Skin epidermis (tissue), 12 donors: Measurements from ENCODE around the gene PRLH.

ENCODE experiments used
- H3K27ac ChIP-seq, 21 experiments: fragments of 200-600 bp; sonication (generic) in 11 of 21; one replicate each; pipeline ENCODE4 v1.5.0; 2020; ENCODE audit warnings: mild to moderate bottlenecking in 3 of 21, inconsistent platforms in 2 of 21, moderate library complexity in 2 of 21
- H3K4me3 ChIP-seq, 7 experiments: fragments of 200-600 bp; sonication (generic) in 2 of 7; one replicate each; pipeline ENCODE4 v1.5.0; 2020; ENCODE audit warnings: inconsistent platforms in 2 of 7, mild to moderate bottlenecking in 2 of 7, moderate library complexity in 1 of 7

The PRLH gene

DNA sequence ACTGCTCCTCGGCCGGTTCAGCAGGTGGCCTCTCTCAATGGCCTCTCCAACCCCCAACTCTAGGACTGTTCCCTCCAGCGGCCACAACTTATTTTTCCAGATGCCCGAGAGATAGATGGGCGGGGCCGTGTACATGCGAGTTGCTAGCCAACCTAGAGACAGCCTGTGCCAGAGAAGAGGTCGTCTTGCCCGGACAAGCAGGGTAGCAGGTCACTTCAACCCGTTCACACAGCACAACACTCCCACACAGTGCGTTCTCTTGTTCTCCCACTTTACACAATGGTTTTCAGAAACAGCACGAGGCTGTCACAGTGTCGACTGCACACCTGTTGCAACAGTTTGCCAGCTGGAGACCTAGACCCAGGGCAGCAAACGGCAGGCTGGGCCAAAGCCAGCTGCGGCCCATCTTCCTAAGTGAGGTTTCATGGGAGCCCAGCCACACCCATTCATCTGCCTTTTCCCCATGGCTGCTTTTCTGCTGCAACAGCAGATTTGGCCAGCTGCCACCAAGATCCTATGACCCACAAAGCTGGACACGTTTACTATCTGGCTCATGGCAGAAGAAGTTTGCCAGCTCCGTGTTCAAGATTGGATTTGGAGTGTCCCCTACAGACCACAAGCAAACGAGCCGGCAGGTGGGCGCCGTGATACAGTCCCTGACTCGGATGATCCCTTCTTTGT, 7.3 kb upstream of the PRLH start:
- H3K27ac ChIP-seq = no peak overlapping the region
- H3K4me3 ChIP-seq = no peak overlapping the region

GRCh38 chr2:237561221-237561620, 5.2 kb upstream of the PRLH start:
- no peak overlapping the region for H3K27ac ChIP-seq
- no peak overlapping the region for H3K4me3 ChIP-seq

DNA sequence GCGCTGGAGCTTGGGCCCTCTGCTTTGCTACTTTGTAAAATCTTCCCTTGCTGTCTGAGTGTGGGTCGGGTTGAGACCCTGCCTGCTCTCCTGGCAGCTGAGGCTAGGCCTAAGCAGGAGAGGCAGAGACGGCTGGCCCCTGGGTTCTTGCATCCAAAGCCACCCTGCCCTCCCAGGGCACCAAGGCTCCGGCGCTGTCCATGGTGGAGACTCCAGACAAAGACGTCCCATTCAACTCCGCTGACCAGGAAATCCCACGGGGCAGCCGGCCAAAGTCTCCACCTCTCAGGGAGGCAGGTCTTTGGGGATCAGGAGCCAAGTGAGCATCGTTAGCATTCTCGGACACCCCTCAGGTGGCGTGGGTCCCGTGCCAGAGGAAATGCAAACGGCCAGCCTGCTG, 2.6 kb upstream of the PRLH start:
- Histone ChIP-seq H3K4me3 (no peak overlapping the region), H3K27ac (no peak overlapping the region)

GRCh38 chr2:237564526-237565131, 1.7 kb upstream of the PRLH start:
- no peak overlapping the region for H3K27ac ChIP-seq
- H3K4me3 ChIP-seq = no peak overlapping the region

GRCh38 chr2:237565974-237566373, 400 bp upstream of the PRLH start:
- H3K4me3 ChIP-seq = no peak overlapping the region
- no peak overlapping the region for H3K27ac ChIP-seq

GRCh38 chr2:237567276-237568029, 1.1 kb downstream of the PRLH start:
- Histone ChIP-seq H3K27ac (no peak overlapping the region), H3K4me3 (no peak overlapping the region)

DNA sequence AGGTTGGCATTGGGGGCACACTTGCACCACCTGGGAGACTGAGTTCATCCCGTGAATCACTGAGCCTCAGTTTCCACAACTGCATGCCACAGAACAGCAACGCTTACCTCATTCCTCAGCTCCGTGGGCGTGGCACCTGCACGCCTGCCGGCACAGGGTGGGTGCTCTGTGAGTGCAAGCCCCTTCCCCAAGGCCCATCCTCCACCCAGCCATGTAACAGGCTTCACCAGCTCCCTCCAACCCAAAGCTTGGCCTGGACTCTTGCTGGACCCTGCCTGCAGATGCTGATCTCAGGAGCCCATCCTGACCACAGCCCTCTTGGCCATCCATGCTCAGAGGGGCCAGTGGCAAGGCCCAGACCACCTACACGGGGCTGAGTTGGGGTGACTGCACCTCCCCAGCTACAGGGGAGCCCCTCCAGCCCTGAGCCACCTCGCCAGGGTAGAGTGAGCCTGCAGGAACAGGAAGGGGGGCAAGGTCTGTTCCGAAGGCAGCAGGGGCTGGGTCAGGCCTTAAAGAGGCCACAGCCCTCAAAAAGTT, 1.8 kb downstream of the PRLH start:
- H3K27ac ChIP-seq = no peak overlapping the region
- no peak overlapping the region for H3K4me3 ChIP-seq

GRCh38 chr2:237569041-237569440, 2.7 kb downstream of the PRLH start:
- no peak overlapping the region for H3K4me3 ChIP-seq
- H3K27ac ChIP-seq = no peak overlapping the region

- Histone ChIP-seq H3K27ac (no peak overlapping the region), H3K4me3 (no peak overlapping the region)
These were observed 3.5 kb downstream of the PRLH start for GRCh38 chr2:237569896-237570295.

DNA sequence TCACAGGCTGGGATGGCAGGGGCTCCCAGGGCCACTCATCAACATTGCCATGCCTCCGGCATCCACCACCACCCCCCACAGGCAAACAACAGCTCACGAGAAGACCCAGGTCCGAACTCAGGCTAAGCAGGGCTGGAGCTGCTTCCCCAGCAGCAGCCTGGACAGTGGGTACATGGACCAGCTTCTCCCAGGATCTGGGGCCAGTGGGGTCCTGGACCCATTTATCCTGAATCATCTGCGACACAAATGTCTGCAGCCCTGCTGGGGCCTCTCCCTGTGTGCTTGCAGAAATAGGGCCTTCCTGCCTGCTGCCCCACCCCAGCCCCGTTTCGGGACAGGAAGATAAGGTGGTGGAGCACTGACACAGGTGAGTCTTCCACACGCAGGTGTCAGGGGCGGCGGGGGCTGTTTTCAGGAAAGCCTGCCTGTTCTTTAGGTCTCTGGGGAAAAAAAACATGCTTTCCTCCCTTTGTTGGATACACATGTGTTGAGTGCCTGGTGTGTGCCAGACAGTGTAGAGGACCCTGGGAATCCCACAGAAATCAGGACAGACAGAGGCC, 4.5 kb downstream of the PRLH start:
- no peak overlapping the region for H3K27ac ChIP-seq
- no peak overlapping the region for H3K4me3 ChIP-seq

DNA sequence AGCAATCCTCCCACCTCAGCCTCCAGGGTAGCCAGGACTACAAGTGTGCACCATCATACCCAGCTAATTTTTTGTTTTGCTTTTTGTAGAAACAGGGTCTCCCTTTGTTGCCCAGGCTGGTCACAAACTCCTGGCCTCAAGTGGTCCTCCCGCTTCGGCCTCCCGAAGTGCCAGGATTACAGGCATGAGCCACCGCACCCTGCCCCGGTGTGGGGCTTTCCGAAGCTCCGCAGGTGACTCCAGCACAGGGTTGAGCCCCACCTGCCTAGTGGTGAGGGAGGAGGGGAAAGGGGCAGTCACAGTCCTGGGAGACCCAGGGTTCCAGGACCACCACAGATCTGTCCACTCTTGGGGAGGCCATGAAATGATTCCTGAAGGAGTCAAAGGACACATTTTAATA, 5.2 kb downstream of the PRLH start:
- H3K4me3 ChIP-seq = no peak overlapping the region
- no peak overlapping the region for H3K27ac ChIP-seq

DNA sequence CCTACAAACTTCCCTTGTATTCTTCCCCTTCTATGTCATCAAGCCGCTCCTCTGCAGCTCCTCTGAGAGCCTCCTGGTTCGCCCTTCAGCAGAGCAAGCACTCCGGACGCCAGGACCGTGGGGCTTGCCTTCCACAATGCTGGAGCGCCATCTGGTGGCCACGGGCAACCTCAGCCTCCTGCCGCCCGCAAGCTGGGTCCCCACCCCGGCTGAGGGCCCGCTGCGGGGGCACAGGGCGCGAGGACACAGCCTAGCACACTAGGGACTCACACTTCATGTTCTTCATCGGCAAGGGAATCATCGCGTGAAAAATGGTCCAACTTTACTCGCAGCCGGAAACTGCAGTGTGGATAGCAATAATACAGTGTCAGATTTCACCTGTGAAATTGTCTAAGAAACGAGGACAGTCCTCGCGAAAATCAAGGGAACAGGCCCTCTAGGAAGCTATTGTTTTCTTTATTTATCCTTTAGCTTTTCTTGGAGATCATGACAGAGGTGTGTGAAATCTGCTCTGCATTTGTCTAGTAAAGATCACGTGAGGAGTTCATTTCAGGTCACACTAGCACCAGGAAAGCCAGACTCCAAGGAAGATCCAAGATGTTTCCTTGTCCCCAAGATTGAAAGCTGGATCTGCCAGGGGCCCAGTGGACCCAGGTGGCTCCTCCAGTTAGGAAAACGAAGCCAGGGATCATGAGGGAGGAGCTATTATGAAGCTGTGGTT, 5.8 kb downstream of the PRLH start:
- no peak overlapping the region for H3K27ac ChIP-seq

DNA sequence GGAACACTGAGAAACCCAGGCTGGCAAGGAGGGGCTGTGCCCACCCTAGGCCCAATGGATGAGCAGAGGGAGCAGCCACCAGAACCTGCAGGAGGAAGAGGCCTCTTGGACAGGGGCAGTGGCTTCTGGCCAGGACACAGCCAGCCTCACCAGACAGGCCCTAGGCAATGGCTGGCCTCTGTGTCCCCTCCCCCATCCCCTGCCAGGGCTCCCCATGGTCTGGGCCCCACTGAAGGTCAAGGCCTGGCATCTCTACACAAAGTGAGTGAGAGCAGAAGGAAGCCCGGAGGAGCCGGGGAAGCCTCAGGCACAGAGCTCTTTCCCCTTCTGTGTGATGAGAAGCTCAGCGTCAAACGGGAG, 6.3 kb downstream of the PRLH start:
- no peak overlapping the region for H3K27ac ChIP-seq
- no peak overlapping the region for H3K4me3 ChIP-seq

More for the DNA sequence above, 5.8 kb downstream of the PRLH start:
- no peak overlapping the region for H3K4me3 ChIP-seq

DNA sequence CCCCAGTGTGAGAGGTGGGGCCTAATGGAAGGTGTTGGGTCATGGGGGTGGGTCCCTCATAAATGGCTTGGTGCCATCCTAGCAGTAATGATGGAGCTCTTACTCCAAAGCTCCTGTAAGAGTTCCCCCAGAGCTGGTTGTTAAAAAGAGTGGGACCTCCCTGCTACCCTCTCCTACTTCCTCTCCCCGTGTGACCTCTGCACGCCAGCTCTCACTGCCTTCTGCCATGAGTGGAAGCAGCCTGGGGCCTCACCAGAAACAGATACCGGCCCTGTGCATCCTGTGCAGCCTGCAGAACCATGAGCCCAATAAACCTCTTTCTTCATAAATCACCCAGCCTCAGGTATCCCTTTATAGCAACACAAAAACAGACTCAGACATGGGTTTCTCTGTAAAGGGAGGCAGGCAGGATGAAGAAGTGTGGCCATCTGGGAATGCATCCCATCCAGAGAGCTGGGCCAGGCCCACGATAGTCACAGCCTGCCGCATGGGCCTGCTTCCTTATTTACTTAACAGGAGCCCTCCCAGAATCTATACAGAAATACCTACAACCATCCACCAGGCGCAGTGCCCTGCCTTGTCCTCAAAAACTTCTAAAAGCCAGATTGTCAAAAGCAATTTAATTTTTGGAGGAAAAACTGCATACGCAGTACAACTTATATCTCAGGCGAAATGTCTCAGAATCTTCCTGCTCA, 7.5 kb downstream of the PRLH start:
- Histone ChIP-seq H3K27ac (no peak overlapping the region), H3K4me3 (no peak overlapping the region)

DNA sequence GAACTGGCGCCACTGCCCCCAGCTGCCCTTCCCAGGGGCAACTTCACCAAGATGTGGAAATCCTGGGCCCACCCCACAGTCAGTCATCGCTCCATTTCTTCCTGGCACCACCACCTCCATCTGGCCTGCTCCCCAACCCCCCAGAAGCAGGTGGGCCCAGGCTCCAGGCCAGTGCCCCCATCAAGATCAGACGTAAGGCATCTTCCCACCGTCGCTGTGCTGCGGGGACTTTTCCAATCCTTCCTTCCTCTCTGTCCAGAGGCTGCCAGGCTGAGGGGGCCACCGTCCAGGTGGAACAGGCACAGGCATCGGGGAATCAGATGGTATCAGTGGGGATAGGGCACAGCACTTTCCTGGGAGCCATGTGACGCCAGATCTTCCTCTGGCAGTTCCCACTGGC, 8.1 kb downstream of the PRLH start:
- no peak overlapping the region for H3K27ac ChIP-seq
- H3K4me3 ChIP-seq = no peak overlapping the region

DNA sequence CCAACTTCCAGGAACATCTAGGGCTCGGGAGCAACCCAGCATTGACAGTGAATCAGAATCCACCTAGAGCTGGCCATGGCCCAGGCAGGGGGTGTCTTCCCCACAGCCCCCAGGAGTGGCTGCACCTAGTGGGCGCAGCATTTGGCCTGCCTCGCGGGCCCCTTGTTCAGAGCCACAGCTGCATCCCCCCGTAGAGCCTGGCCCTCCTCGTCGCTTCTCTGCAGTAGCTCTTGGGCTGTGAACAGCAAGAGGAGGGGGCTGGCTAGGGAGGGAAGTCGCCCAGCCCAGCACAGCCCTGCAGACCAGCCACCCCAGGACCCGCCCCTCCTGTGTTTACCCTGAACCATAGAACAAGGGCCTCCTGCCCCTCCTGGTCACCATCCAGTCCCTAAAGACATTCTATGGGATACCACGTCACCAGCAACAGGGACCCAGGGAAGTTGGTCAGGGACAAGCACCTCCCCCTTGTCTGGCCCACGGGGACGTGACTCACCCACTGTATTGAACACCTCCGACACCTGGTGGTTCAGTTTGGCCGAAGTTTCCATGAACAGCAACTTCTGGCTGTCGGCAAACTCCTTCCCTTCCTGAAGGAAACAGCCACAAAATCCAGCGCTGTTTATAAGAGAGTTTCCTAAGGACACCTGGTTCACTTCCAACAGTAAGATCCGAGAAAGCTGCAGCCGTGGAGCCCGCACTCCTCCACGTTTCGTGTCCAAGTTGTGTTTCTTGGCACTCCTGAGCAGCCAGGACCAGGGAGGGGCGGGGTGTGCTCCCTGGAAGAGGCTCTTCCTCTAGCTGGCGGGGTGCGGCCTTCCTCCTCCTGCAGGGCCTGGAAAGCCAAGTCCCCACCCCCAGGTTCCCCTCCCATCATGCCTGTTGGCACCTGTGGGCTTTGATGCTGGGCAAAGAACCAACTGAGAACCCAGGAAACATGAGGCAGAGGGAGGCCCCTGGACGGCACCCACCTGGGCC, 8.8 kb downstream of the PRLH start:
- Histone ChIP-seq H3K4me3 (no peak overlapping the region), H3K27ac (peak overlapping the region in 1 of 21 experiments; percentile 8)

DNA sequence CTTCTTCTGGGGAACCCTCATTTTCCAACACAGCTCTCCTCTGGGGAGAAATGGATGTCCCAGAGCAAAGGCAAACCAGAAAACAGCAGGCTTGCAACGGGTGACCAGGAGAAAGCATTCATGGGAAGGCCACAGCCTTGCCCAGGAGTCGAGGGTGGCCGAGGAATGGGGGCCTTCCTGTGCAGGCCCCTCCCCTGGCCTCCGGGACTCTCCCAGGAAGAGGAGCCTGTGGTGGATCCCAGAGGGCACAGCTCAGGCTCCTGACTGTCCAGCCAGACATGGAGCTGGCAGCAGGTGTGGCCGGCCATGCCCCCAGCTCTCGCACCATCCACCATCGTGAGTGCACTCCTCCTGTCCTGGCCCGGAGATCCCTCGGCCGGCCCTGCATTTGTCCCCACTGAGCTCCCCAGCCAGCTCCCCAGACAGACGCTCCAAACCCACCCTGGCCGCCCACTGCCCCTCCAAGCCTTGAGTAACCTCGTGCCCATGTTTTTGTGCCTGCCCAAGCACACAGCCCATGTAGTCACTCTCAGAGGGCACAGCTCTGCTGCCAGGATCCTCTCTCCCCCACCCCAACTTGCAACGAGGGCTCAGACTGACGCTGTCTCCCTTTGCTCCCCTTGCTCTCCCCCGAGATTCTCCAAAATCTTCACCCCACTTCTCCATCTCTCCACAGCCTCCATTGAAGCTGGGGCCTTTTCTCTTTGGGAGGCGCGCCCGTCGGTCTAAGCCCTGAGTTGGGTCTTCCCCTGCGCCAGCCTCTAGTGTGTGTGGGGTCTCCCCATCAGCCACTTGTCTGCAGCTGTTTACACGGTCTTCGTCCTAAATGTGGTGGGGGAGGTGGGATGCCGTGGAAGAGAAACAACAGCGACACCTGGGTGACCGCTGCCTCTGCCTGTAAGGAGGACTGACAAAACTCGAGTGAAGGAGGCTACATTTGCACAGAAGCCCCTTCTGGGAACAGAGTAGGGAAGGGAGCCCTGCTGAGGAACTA, 9.8 kb downstream of the PRLH start:
- Histone ChIP-seq H3K27ac (no peak overlapping the region), H3K4me3 (no peak overlapping the region)
